Breast epithelium (tissue), 3 donors: Measurements from ENCODE around the gene EPHA4.

Experiments
- POLR2A ChIP-seq: fragments of 450-650 bp; IDR thresholded peaks from one replicate; pipeline ENCODE4 v1.6.1; 2016; ENCODE audit warnings: antibody characterized with exemption, mild to moderate bottlenecking, moderate library complexity
- POLR2AphosphoS5 ChIP-seq, 3 donors: sonication (generic); formaldehyde crosslinking; IDR thresholded peaks; one replicate each; pipeline ENCODE4 v1.6.1; 2017; ENCODE audit warnings: antibody characterized with exemption in 3 of 3
- TF ChIP-seq, protein P1 (sequence below), 3 donors: fragments of 450-650 bp; IDR thresholded peaks; one replicate each; pipeline ENCODE4 v1.5.1; 2016 to 2017; ENCODE audit warnings: antibody characterized with exemption in 3 of 3, mild to moderate bottlenecking in 3 of 3, moderate library complexity in 3 of 3

DNA sequence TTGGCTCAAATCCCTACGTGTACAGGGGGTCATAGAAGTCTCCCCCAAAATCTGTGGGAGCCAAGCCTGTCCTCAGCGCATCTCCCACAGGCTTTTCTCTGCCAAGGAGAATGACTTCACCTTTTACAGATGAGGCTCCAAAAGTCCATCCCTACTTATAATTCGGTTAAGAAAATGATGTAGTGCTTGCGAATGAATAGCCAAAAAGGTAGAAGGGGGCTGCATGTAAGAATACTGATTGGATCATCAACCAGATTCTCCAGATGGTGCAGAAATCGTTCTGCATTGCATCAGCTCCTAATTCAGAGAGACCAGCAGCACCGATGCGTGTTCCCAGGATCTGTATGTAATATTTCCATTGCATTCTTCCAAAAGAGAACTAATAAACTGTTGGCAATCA lies 91.9 kb downstream of the EPHA4 start:
- TF ChIP-seq, protein P1, sequence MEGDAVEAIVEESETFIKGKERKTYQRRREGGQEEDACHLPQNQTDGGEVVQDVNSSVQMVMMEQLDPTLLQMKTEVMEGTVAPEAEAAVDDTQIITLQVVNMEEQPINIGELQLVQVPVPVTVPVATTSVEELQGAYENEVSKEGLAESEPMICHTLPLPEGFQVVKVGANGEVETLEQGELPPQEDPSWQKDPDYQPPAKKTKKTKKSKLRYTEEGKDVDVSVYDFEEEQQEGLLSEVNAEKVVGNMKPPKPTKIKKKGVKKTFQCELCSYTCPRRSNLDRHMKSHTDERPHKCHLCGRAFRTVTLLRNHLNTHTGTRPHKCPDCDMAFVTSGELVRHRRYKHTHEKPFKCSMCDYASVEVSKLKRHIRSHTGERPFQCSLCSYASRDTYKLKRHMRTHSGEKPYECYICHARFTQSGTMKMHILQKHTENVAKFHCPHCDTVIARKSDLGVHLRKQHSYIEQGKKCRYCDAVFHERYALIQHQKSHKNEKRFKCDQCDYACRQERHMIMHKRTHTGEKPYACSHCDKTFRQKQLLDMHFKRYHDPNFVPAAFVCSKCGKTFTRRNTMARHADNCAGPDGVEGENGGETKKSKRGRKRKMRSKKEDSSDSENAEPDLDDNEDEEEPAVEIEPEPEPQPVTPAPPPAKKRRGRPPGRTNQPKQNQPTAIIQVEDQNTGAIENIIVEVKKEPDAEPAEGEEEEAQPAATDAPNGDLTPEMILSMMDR (IDR thresholded peaks at IDR 0.05), result no peak
- TF ChIP-seq POLR2AphosphoS5 (IDR thresholded peaks at IDR 0.05) (no peak), POLR2A (no peak)
